ENCODE results near the gene SCFD2. TPM values are rescaled to one million over a fixed set of nuclear protein-coding genes. Genes with fewer than 3 reads are reported as not detected.

SCFD2 gene
- total RNA-seq, 1 donor from 2014 or later, result 17.2 TPM

DNA sequence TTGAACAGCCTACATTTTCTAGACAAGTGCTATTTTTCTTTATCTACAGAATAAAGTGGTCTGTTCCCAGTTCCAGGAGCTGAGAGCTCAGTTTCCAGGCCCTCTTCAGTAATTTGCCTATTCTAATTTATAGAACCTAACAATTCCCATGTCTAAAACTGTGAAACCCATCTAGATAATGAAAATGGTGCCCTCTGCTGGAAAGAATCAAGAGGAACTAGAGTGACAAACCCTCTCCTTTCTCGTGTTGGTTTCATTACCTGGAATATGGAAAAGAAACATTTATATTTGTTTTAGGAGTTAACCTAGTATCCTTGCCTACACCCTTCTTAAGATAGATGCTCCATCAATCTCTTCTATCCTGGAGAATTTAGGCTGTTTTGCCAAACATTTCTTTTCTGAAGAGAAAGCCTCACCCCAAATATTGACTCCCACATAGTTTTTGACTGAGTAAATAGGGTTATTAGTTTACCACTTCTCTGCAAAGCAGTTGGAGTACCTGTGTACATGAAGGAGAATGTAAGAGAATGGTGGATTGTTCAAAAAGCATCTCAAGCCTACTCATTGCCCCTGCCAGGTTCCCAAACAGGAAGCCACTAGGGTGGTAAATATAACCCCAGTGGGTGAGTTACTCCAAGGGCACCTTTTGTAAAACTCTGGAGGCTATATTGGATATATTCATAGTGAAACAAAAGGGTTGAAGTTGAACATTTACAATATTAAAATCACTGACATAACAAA, 382.1 kb downstream of the SCFD2 start:
- no peak overlapping the region for H3K27ac Mint-ChIP-seq (ENCODE audit: unreplicated experiment)
- H3K4me3 Mint-ChIP-seq (ENCODE audit: unreplicated experiment), result no peak overlapping the region
- TF ChIP-seq, protein P1, sequence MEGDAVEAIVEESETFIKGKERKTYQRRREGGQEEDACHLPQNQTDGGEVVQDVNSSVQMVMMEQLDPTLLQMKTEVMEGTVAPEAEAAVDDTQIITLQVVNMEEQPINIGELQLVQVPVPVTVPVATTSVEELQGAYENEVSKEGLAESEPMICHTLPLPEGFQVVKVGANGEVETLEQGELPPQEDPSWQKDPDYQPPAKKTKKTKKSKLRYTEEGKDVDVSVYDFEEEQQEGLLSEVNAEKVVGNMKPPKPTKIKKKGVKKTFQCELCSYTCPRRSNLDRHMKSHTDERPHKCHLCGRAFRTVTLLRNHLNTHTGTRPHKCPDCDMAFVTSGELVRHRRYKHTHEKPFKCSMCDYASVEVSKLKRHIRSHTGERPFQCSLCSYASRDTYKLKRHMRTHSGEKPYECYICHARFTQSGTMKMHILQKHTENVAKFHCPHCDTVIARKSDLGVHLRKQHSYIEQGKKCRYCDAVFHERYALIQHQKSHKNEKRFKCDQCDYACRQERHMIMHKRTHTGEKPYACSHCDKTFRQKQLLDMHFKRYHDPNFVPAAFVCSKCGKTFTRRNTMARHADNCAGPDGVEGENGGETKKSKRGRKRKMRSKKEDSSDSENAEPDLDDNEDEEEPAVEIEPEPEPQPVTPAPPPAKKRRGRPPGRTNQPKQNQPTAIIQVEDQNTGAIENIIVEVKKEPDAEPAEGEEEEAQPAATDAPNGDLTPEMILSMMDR (IDR thresholded peaks at IDR 0.05; ENCODE audit: partially characterized antibody, unreplicated experiment), result peak; percentile 84
- H3K4me1 Mint-ChIP-seq (ENCODE audit: low read depth, unreplicated experiment), result peaks cover 17% of the 10 kb centered on the region
- no peaks in the 10 kb centered on the region for H3K9me3 Mint-ChIP-seq (ENCODE audit: unreplicated experiment)
- H3K36me3 Mint-ChIP-seq (ENCODE audit: unreplicated experiment), result no peaks in the 10 kb centered on the region
- DNase-seq, result no peak
- no peaks in the 10 kb centered on the region for H3K27me3 Mint-ChIP-seq (ENCODE audit: unreplicated experiment)

DNA sequence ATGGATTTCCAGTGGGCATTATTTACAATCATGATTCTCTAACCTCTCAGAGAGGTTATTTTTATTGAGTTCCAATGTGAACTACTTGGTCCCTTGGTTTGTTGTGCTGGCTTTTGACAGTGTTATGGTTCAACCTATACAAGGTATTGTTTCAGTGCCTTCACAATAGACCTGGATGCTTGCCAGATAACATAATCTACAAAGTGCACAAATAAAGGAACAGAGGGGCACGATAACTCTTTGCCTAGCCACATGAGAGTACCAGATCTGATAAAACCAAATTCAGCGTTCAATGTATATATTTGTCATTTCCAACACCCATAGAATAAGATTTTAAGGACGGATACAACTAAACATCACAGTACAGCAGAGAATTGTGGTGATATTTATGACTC, 382.9 kb downstream of the SCFD2 start:
- H3K27ac Mint-ChIP-seq (ENCODE audit: unreplicated experiment), result no peak overlapping the region
- H3K27me3 Mint-ChIP-seq (ENCODE audit: unreplicated experiment), result peaks cover under 1% of the 10 kb centered on the region
- peaks cover 20% of the 10 kb centered on the region for H3K4me1 Mint-ChIP-seq (ENCODE audit: low read depth, unreplicated experiment)
- TF ChIP-seq, protein P1 (IDR thresholded peaks at IDR 0.05; ENCODE audit: partially characterized antibody, unreplicated experiment), result no peak
- DNase-seq, result no peak
- no peaks in the 10 kb centered on the region for H3K36me3 Mint-ChIP-seq (ENCODE audit: unreplicated experiment)
- H3K9me3 Mint-ChIP-seq (ENCODE audit: unreplicated experiment), result no peaks in the 10 kb centered on the region
- no peak overlapping the region for H3K4me3 Mint-ChIP-seq (ENCODE audit: unreplicated experiment)

DNA sequence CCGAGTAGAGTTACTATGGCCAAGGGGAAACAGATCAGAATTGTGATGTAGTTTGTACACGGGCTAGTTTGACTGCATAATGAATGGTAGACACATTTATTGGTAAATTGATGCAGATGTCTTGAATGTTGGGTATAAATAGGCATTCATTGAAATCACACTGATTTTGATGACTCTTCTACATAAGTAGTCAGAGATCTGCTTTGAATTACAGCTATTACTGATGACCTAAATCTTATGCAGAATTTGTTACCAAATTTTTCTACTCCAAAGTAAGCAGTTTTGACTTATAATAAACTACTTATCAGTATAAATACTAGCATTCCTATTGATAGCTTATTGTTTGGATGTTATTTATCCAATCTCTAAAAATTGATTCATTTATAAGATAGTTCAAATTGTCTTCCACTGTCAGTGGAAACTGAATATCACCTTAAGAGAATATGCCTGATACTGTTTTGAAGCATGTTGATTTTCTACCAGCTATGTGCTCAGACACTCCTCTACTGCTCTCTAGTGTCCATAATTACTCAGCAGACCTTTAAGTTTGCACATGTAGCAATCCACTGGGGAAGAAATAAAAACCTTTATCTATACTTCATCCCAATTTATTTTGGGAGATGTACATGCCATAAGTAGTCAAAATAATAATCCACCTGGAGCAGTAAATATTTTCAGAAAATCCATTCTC, 383.5 kb downstream of the SCFD2 start:
- TF ChIP-seq, protein P1 (IDR thresholded peaks at IDR 0.05; ENCODE audit: partially characterized antibody, unreplicated experiment), result peak; percentile 18
- Mint-ChIP-seq H3K36me3 (ENCODE audit: unreplicated experiment) (no peaks in the 10 kb centered on the region), H3K4me3 (ENCODE audit: unreplicated experiment) (no peak overlapping the region), H3K27me3 (ENCODE audit: unreplicated experiment) (peaks cover 2% of the 10 kb centered on the region), H3K27ac (ENCODE audit: unreplicated experiment) (peak overlapping the region; percentile 4), H3K9me3 (ENCODE audit: unreplicated experiment) (no peaks in the 10 kb centered on the region), H3K4me1 (ENCODE audit: low read depth, unreplicated experiment) (peaks cover 25% of the 10 kb centered on the region)
- DNase-seq, result no peak

DNA sequence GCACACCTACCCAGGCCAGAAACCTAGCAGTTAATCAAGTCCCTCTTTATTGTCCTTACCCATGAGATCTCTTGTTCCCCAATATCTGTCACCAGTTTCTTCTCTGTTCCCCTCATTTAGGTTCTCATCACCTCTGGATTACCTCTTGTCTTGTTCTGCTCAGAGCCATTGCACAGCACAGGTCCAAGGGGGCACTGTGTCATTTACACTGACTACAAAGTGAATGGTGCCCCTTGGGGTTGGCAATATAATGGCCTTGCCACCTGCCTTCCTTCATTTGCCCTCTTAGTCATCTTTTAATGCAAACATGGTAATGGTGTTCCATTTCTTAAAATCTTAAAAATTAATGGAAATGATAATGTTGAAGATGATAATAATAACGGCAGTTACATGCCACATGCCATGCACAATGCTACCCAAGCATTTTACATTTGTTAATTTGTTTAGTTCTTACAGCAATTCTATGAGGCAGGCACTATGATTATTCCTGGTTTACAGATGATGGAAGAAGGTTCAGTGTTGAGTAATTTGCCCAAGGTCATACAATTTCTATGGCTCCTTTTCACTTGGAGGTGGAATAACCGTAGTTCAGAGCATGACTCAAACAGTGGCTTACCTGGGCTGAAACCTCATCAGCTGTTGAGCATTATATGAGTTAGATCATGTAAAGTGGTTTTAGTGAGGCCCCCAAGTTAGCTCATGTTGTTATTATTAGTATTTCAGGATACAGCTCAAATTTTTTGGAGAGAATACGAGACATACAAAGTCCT, 385.9 kb downstream of the SCFD2 start:
- TF ChIP-seq, protein P1 (IDR thresholded peaks at IDR 0.05; ENCODE audit: partially characterized antibody, unreplicated experiment), result no peak
- peaks cover 2% of the 10 kb centered on the region for H3K27me3 Mint-ChIP-seq (ENCODE audit: unreplicated experiment)
- H3K9me3 Mint-ChIP-seq (ENCODE audit: unreplicated experiment), result peaks cover 2% of the 10 kb centered on the region
- H3K36me3 Mint-ChIP-seq (ENCODE audit: unreplicated experiment), result no peaks in the 10 kb centered on the region
- no peak for DNase-seq
- no peak overlapping the region for H3K4me3 Mint-ChIP-seq (ENCODE audit: unreplicated experiment)
- no peak overlapping the region for H3K27ac Mint-ChIP-seq (ENCODE audit: unreplicated experiment)
- H3K4me1 Mint-ChIP-seq (ENCODE audit: low read depth, unreplicated experiment), result peaks cover 30% of the 10 kb centered on the region

Data from glutamatergic neuron (in vitro differentiated cells).